HG02981 (cell line): ENCODE data around the gene HDAC6.
A peak's percentile ranks its signal among the peaks of the same experiment; 100 is the strongest.

ENCODE experiments used
- ATAC-seq: cut with Tn5 transposase; IDR thresholded peaks from one replicate; pipeline ENCODE4 v1.9.1; 2021; ENCODE audit warnings: mild to moderate bottlenecking, moderate library complexity; ENCODE audit not compliant: unreplicated experiment

HDAC6 gene

GRCh38 chrX:48801280-48802088, at the start of gene HDAC6:
Gene HDAC6, plus strand, starts transcription at chrX:48802067. Its CDS starts 626 bp downstream, at chrX:48802693.
- ATAC-seq: peak; percentile 86

DNA sequence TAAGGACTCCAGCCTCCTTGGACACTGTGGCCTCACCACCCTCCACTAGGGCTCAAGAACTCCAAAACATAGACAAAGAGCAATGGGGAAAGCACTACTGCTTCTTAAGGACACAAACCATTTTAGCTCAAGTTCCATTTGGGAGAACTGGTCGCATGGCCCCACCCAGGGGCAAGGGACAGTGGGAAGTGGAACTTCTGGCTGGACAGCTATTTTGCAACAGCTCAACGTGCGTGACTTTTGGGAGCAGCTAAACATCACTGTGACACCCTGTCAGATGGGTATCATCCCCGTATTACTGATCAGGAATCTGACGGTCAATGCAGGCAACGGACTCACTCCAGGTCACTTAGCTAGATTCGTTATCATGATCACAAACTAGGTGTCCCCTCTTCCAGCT, 49.4 kb upstream of the HDAC6 start:
- no peak for ATAC-seq

DNA sequence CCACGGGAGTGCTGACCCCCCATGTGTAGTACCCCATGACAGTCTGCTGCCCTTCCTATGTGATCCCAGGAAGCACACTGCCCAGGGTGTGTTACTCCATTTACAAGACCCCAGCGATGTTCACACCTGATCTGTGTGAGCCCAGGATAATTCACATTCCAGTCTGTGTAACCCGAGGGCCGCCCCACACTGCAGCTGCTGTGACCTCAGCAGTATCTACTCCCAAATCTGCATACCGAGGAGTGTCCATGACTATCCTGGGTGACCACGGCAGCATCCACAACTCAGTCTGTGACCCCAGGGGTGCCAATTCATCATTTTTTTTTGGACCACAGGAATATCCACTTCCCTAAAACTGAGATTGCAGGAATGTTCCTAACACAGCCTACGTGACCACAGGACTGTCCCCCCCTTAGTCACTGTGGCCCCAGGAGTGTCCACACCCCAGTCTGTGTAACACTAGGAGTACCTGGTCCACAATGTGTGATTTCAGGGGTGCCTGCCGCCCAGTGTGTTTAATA, 48.1 kb upstream of the HDAC6 start:
- no peak for ATAC-seq

DNA sequence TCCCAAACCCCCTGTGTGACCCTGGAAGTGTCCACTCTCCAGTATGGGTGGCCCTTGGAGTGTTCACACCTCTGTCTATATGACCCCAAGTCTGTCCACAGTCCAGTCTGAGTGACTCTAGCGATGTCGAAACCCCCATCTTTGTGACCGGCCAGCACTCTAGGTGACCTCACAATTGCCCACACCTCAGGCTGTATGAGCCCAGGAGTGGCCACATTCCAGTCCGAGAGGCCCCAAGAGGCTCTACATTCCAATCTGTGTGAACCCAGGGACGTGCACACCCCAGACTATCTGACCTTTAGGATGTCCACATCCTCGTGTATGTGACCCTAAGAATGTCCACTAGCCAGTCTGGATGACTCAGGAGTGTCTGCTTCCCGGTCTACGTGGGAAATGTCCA, 47.6 kb upstream of the HDAC6 start:
- ATAC-seq: no peak

DNA sequence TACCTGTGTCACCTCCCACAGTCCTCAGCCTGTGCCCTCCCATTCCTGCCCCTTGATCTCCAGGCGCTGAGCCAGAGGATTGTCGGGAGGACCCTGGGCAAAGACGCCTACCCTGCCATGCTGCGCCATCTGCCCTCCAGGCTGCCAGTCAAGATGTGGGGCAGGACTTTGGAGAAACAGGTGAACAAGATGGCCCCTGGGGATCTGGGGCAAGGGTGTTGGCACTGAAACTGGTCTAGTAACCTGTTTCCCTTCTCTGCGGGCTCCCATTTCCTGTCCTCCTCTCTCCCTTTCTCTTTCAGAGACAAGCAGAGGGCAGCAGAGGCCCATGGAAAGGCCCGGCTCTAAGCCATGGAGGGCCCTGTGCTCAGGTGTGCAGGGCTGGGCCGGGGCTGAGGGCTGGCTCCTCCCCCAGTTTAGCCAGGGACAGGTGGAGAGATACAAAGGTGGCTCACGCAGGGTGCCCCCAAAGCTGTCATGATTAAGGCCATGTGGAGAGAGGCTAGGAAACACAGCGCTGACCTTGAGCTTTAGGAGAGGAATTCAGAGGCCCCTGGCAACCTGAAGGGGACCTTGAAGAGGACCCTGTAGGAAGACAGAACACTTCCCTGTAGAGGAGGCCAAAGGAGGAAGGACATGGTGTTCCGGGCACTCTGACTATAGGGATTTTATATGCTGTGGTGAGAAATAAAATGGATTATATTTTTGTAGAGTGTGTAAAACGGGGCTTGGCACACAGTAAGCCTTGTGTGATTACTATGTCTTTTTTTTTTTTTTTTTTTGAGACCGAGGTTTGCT, 40.0 kb upstream of the HDAC6 start, which contains the start of gene GLOD5:
TSS of gene GLOD5 (plus strand) at position 74 of the 798 bp plus-strand sequence. CDS start at position 118, 44 bp downstream.
- ATAC-seq: no peak

DNA sequence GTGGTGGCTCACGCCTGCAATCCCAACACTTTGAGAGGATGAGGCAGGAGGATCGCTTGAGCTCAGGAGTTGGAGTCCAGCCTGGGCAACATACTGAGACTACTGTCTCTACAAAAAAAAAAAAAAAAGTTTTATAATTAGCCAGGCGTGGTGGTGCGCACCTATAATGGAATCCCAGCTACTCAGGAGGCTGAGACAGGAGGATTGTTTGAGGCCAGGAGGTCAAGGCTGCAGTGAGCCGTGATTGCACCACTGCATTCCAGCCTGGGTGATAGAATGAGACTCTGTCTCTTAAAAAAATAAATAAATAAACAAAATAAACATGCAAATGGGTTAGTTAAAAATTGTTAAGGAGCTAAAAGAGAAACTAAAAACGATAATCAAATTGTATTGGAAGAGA, 32.6 kb upstream of the HDAC6 start:
- ATAC-seq: no peak

DNA sequence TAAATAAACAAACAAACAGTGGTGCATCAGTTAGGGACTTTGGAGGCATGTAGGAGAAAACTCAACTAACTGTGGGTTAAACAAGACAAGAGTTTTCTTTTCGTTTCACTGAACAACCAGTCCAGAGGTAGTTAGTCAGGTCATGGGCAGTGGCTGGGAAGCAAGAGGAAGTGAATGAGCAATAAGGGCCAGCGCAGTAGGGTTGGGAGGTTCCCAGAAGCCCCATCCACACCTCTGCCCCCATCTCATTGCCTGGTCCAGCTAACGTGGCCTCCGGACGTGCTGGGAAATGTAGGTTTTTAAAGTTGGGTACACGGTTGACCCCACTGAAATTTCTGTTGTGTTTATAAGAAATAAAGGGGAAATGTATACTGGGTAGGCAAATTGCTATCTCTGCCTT, 31.6 kb upstream of the HDAC6 start:
- no peak for ATAC-seq

DNA sequence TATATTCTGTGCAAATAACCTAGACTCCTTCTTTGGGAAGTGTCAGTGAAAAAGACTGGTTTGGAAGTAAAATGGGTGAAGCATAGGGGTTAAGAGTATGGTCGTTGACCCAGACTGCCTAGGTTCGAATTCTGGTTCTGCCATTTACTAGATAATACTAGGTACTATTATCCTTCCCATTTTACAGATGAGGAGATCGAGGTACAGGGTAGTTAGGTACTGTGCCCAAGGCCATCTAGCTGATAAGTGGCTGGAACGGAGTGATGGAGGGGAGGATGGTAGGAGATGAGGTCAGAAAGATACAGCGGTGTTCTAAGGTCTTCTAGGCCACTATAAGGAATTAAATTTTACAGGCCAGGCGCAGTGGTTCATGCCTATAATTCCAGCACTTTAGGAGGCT, 29.3 kb upstream of the HDAC6 start:
- no peak for ATAC-seq

GRCh38 chrX:48776818-48777439, 24.9 kb upstream of the HDAC6 start:
- no peak for ATAC-seq

DNA sequence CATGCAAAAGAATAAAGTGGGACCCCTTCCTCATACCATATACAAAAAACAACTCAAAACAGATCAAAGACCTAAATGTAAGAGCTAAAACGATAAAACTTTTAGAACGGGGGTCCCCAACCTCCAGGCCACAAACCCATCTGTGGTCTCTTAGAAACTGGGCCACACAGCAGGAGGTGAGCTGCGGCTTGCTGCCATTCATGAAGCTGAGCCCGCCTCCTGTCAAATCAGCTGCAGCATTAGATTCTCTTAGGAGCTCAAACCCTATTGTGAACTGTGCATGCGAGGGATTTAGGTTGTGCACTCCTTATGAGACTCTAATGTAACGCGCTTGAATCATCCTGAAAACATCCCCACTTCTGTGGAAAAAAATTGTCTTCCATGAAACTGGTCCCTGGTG, 22.5 kb upstream of the HDAC6 start:
- ATAC-seq: no peak

GRCh38 chrX:48781705-48782104, 20.2 kb upstream of the HDAC6 start:
- no peak for ATAC-seq

- no peak for ATAC-seq
Observed at GRCh38 chrX:48782216-48782615, 19.7 kb upstream of the HDAC6 start.

DNA sequence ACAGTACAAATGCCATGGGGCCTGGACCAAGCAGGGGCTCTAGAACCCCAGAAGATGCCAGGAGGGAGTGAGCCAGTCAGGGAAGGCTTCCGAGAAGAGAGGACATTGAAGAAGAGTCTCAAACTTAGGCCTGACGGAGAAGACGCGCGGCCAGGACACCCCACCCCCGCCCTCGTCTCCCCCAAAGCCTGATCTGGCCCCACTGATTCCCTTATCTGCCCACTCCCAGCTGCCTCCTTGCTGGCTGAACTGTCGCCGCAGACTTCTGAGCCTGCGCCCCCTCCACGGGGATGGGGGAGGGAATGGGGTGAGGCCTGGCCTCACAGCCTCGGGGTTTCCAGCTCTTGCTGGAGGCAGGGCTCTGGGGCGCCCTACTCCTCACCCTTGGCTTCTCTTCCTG, 19.1 kb upstream of the HDAC6 start:
- no peak for ATAC-seq

DNA sequence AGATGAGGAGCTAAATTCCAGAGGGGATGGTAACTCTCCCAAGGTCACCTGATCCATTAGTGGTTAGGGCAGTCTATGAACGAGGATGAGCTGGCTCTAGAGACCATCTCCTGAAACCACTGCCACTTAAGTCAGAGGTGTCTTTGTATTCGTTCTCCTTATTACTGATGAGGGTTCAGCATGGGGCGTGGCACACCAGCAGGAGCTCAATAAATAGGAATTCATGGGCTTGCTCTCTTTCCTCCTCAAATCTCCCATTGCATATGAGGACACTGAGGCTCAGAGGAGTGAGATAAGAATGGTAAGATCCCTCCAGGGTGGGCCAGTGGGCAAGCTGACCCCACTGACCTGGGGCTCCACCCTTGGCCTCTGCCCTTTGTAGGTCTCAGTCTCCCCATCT, 17.1 kb upstream of the HDAC6 start:
- ATAC-seq: no peak

DNA sequence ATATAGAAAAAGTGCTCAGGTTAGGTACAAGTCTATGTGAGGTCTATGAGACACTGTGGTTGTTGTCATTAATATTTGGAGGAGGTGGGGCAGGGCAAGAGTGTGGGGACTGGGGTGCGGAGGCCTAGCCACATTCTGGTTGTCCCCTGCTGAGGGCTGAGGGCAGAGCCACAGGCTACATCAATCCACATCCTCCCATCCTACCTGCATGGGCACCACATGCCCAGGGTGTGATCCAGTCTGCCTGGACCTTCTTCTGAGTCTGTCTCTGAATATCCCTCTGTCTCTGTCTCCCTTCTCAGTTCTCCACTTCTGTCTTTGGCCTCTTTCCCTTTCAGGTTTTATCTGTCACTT, 16.7 kb upstream of the HDAC6 start:
- no peak for ATAC-seq

DNA sequence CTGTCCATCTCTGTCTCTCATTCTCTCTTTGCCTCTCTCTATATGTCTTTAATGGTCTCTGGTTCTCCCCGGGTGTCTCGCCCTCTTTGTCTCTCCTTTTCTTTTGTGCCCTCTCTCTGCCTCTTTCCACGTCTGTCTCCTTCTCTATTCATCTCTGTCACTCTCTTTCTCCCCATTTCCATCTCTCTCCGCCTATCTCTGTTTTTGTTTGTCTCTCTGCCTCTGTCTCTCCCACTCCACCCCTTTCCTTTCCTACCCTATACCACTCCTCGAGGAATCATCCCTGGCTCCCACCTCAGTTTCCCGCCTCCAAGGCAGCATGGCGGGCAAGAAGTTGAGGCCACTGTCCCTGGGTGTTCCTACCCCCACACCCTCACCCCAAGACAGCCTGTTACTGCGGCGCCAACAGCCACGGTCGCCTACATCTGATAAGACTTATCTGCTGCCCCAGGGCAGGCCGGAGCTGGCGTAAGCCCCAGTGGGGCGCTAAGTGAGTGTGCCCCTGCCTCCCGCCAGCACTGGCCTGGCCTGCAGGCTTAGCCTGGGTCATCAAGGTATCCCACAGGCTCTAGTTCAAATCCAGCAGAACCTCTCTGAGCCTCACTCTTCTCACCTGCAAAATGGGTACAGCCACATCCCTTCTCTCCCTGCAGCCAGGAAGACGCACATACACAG, 16.2 kb upstream of the HDAC6 start:
- ATAC-seq: no peak

- no peak for ATAC-seq
Observed at GRCh38 chrX:48786341-48786800, 15.5 kb upstream of the HDAC6 start, which contains the start of gene GATA1. Gene GATA1, plus strand, starts transcription at chrX:48786590. Its CDS starts 4,520 bp downstream, at chrX:48791110.

- no peak for ATAC-seq
Observed at GRCh38 chrX:48786825-48787504, 14.9 kb upstream of the HDAC6 start.

DNA sequence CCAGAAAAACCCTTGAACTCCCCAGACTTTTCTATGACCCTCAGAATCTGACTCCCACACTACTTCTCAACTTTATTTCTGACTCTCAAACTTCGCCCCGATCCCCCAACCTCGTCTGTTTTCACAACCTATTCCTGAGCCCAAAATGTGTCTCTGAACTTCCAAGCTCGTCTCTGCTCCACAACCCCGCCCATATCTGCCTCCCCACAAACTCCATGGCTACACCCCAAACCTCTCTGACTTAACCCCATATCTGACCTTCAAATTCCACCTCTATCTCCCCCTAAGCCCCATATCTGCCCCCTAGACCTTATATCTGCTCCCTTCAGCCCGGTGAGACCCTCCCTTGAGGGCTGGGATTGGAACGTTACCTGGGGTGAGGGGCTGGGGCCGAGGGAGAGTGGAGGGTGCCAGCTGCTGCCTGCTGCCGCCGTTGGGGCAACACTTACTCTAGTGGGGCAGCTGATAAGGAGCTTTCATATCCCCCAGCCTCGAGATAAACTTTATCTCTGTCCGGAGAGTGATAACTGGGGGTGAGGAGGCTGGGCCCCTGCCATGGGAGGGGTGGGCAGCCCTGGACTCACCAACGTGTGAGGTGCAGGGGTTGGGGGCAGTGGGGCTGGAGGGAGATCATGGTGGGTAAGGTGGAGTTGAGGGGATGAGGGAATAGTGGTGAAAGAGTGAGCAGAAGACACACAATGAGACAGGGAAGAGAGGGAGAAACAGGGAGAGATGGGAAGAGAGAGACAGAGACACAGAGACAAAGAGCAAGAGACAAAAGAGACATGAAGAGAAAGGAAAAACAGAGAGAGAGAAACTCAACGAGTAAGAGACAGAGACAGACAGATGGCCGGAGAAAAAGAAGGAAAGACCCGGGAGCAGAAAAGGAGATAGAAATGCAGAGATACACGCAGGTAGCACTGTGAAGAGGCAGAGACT, 14.1 kb upstream of the HDAC6 start:
- no peak for ATAC-seq
